Kidney (tissue), 14 donors: Measurements from ENCODE around the gene NCKIPSD. TPM values are rescaled to one million over a fixed set of nuclear protein-coding genes. Genes with fewer than 3 reads are reported as not detected.

Experiments
- DNase-seq, 5 donors: peaks; one replicate each; pipeline ENCODE4 v3.0.0-alpha.2; 2013 to 2020
- FAIRE-seq: peaks from 2 replicates; lab custom pipeline; 2012; peaks lifted over from hg19 to GRCh38; lab: Jason Lieb, UNC
- H3K27ac ChIP-seq, 2 donors: one replicate each; pipeline ENCODE4 v1.7.0; 2013; ENCODE audit warnings: low read depth in 2 of 2, low read length in 2 of 2, inconsistent platforms in 1 of 2
- H3K27me3 ChIP-seq: one replicate; pipeline ENCODE4 v1.7.1; 2013; ENCODE audit warnings: low read length, inconsistent platforms; ENCODE audit not compliant: control insufficient read depth, insufficient read depth
- H3K36me3 ChIP-seq, 3 donors: one replicate each; pipeline versions ENCODE4 v1.7.0 to v1.7.1; 2013; ENCODE audit warnings: low read length in 3 of 3, control low read depth in 1 of 3, inconsistent platforms in 1 of 3; ENCODE audit not compliant: insufficient read depth in 3 of 3, control insufficient read depth in 2 of 3
- H3K4me1 ChIP-seq, 3 donors: one replicate each; pipeline versions ENCODE4 v1.7.0 to v1.7.1; 2013; ENCODE audit warnings: low read length in 3 of 3, inconsistent platforms in 1 of 3, low read depth in 1 of 3; ENCODE audit not compliant: control insufficient read depth in 2 of 3, insufficient read depth in 2 of 3
- H3K4me3 ChIP-seq, 3 donors: one replicate each; pipeline versions ENCODE4 v1.7.0 to v1.8.1; 2013; ENCODE audit warnings: low read length in 3 of 3, control low read depth in 1 of 3, inconsistent platforms in 1 of 3
- H3K9ac ChIP-seq, 3 donors: one replicate each; pipeline versions ENCODE4 v1.7.0 to v1.7.1; 2013; ENCODE audit warnings: low read length in 3 of 3, control low read depth in 1 of 3, inconsistent platforms in 1 of 3
- H3K9me3 ChIP-seq, 3 donors: one replicate each; pipeline versions ENCODE4 v1.7.0 to v1.7.1; 2013; ENCODE audit warnings: low read length in 3 of 3, control low read depth in 1 of 3, inconsistent platforms in 1 of 3; ENCODE audit not compliant: control insufficient read depth in 2 of 3, insufficient read depth in 1 of 3
- intact Hi-C: fragments of 100-400 bp; cut with DNase I; formaldehyde crosslinking; loops from one replicate; pipeline ENCODE4 v1.11.1; 2022
- polyA plus RNA-seq: library from polyadenylated mRNA; stranded (reverse); fragments of 350-450 nt; fragmentation: Illumina TruSeq; extraction: RNeasy Lipid Tissue Mini Kit (QIAGEN cat#74804); gene quantifications from one replicate; pipeline ENCODE4 v1.2.3, GENCODE V29; 2014; ENCODE audit warnings: low read depth, low replicate concordance; ENCODE audit not compliant: insufficient read depth
- total RNA-seq: library from RNA; stranded (reverse); fragmentation: NEBNext Ultra II Directional; extraction: Animal tissue kit (Norgen Biotek cat#: 25700); gene quantifications from one replicate; pipeline ENCODE4 v1.2.1, GENCODE V29; 2021
- TF ChIP-seq, protein P1 (sequence below): IDR thresholded peaks from 3 replicates; pipeline ENCODE4 v1.5.1; 2012; ENCODE audit warnings: mild to moderate bottlenecking, moderate library complexity, borderline replicate concordance; ENCODE audit not compliant: insufficient read depth; ENCODE audit errors: extremely low read depth
- donor health status: control.
- donor health status: control.
- donor health status: control.
- donor health status: control.
- donor health status: control.
- donor health status: DM: yes; HTN: yes; CAD: no.
- donor health status: Normal renal cell carcinoma (clear cell type).

The NCKIPSD gene
- total and polyA plus RNA-seq, 2 donors from 2014 or later, result 24.0 to 31.2 TPM

DNA sequence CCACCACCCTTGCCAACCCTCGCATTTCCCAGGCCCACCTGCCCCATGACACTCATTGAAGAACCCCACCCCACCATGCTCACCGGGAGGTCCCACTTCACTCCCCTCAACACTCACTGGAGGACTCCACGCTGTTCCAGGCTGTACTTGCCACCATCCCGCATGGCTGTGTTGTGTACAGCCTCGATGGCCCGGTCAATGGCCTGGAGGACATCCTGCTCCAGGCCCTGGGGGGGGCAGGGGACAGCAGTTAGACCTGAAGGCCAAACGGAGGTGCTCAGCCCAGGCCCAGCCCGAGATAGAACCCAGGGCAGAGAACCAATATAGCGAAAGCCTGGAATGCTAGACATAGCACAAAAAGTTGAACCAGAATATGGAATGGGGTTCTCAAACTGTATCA, 2.9 kb downstream of the NCKIPSD start:
- TF ChIP-seq, protein P1, sequence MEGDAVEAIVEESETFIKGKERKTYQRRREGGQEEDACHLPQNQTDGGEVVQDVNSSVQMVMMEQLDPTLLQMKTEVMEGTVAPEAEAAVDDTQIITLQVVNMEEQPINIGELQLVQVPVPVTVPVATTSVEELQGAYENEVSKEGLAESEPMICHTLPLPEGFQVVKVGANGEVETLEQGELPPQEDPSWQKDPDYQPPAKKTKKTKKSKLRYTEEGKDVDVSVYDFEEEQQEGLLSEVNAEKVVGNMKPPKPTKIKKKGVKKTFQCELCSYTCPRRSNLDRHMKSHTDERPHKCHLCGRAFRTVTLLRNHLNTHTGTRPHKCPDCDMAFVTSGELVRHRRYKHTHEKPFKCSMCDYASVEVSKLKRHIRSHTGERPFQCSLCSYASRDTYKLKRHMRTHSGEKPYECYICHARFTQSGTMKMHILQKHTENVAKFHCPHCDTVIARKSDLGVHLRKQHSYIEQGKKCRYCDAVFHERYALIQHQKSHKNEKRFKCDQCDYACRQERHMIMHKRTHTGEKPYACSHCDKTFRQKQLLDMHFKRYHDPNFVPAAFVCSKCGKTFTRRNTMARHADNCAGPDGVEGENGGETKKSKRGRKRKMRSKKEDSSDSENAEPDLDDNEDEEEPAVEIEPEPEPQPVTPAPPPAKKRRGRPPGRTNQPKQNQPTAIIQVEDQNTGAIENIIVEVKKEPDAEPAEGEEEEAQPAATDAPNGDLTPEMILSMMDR, result no peak
- Histone ChIP-seq H3K27ac (no peak overlapping the region), H3K9me3 (no peaks in the 10 kb centered on the region), H3K9ac (no peak overlapping the region), H3K4me3 (no peak overlapping the region), H3K36me3 (peaks cover under 1 to 34% (median 22%) of the 10 kb centered on the region in 3 donors), H3K4me1 (peaks cover 0 to 23% (median 13%) of the 10 kb centered on the region in 3 donors), H3K27me3 (no peaks in the 10 kb centered on the region)
- DNase-seq, result no peak
- intact Hi-C loops, result no loop called here
- no peak for FAIRE-seq

DNA sequence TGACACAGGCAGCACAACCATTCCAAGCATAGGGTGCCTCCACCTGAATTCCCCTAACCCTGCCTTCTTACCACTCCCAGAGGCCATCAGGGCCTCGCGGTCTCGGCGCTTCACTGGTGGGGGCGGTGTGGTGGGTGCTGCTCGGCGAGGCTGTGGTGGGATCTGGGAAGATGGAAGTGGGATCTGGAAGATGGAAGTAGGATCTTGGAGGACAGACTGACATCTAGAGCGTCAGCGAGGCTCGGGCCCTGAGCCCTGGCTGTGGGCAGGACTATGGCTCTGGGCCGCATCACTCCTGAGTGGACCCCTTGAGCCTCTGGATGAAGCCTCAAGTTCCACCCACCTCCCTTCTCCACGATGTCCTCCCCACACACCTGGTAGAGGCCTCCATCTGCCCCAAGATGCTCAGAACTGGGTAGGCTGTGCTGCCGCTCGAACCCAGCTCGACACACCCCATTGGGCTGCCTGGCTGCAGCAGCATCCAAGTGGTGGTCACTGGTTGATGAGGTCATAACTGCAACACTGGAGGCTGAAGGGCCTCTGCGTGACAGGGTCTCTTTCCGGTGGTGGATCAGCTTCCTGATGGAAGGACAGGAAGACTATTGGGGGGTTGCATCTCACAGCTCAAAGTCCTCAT, 3.6 kb downstream of the NCKIPSD start:
- TF ChIP-seq, protein P1, result no peak
- H3K9me3 ChIP-seq, result no peaks in the 10 kb centered on the region
- no peaks in the 10 kb centered on the region for H3K27me3 ChIP-seq
- no peak overlapping the region for H3K9ac ChIP-seq
- H3K27ac ChIP-seq, result no peak overlapping the region
- DNase-seq (no peak), FAIRE-seq (no peak)
- H3K36me3 ChIP-seq, result peaks cover 0 to 29% (median 19%) of the 10 kb centered on the region in 3 donors
- H3K4me1 ChIP-seq, result peaks cover 0 to 23% (median 13%) of the 10 kb centered on the region in 3 donors
- no peak overlapping the region for H3K4me3 ChIP-seq
- intact Hi-C loops, result no loop called here

DNA sequence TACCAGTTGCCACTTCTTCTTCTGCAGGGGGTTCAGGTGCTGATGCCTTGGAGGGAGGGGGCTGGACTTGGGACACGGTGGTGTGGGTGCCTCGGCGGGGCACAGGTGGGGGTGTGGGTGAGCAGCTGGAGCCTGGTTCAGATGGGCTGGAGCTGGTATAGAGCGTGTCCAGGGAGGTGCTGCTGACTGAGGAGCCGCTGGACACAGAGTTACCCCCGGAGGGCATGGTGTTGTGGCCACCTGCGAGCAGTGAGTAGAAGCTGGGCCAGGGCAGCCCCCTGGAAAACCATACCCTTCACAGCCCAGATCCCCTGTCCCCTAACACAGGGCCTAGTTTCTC, 4.2 kb downstream of the NCKIPSD start:
- H3K4me3 ChIP-seq, result no peak overlapping the region
- H3K9ac ChIP-seq, result no peak overlapping the region
- no peak for DNase-seq
- TF ChIP-seq, protein P1, result no peak
- H3K27ac ChIP-seq, result no peak overlapping the region
- H3K36me3 ChIP-seq, result peaks cover 0 to 29% (median 19%) of the 10 kb centered on the region in 3 donors
- peaks cover 0 to 23% (median 11%) of the 10 kb centered on the region in 3 donors for H3K4me1 ChIP-seq
- intact Hi-C loops, result no loop called here
- H3K9me3 ChIP-seq, result no peaks in the 10 kb centered on the region
- FAIRE-seq, result no peak
- no peaks in the 10 kb centered on the region for H3K27me3 ChIP-seq
